Motor neuron (in vitro differentiated cells): Measurements from ENCODE around the gene FAM50B. TPM values are rescaled to one million over a fixed set of nuclear protein-coding genes. Genes with fewer than 3 reads are reported as not detected.

Experiments
- ATAC-seq, 8 experiments: fragments of 200-7000 bp; cut with Tn5 transposase; replicated peaks in 6 of 8; 2 replicates each; pipeline ENCODE4 v1.8.0; 2021; ENCODE audit warnings: mild to moderate bottlenecking in 8 of 8, moderate library complexity in 8 of 8
- H3K27ac ChIP-seq, 2 donors: fragments of 250-450 bp; sonication (Bioruptor Pico); 2 replicates each; pipeline ENCODE4 v1.9.0; 2021; ENCODE audit warnings: antibody characterized with exemption in 2 of 2, mild to moderate bottlenecking in 2 of 2, moderate library complexity in 1 of 2
- H3K4me1 ChIP-seq, 2 donors: fragments of 250-450 bp; sonication (Bioruptor Pico); replicated peaks in 1 of 2; 2 replicates each; pipeline ENCODE4 v1.6.1; 2021; ENCODE audit warnings: antibody characterized with exemption in 2 of 2, mild to moderate bottlenecking in 2 of 2, moderate library complexity in 1 of 2
- H3K4me3 ChIP-seq, 5 donors: fragments of 250-450 bp; sonication (Bioruptor Pico); 2 replicates each; pipeline ENCODE4 v1.9.0; 2021; ENCODE audit warnings: antibody characterized with exemption in 5 of 5, mild to moderate bottlenecking in 5 of 5, moderate library complexity in 4 of 5
- WGBS, 10 experiments: fragments of 450-650 bp; shearing (Covaris generic); methylation state at CpG; one replicate each; pipeline ENCODE4 v1.0.0; 2022; 5-methylcytosine and 5-hydroxymethylcytosine counted together
- in situ Hi-C, 9 experiments: fragments of 400-800 bp; cut with MboI; loops; one replicate each; pipeline ENCODE4 v1.15.0; 2021; ENCODE audit warnings: low sequenced_read_pairs in 9 of 9, low pct_unique_long_range_greater_than_20kb in 2 of 9; ENCODE audit not compliant: unreplicated experiment in 9 of 9
- total RNA-seq, 8 experiments: library from RNA; unstranded; fragments of 300-600 nt; gene quantifications; 2 replicates each; pipeline versions ENCODE4 v1.2.3 to v1.2.4, GENCODE V29; 2022

The FAM50B gene
- total RNA-seq, 8 experiments from 2014 or later, result 2.0 to 11.9 (median 7.5) TPM; not detected in 1

DNA sequence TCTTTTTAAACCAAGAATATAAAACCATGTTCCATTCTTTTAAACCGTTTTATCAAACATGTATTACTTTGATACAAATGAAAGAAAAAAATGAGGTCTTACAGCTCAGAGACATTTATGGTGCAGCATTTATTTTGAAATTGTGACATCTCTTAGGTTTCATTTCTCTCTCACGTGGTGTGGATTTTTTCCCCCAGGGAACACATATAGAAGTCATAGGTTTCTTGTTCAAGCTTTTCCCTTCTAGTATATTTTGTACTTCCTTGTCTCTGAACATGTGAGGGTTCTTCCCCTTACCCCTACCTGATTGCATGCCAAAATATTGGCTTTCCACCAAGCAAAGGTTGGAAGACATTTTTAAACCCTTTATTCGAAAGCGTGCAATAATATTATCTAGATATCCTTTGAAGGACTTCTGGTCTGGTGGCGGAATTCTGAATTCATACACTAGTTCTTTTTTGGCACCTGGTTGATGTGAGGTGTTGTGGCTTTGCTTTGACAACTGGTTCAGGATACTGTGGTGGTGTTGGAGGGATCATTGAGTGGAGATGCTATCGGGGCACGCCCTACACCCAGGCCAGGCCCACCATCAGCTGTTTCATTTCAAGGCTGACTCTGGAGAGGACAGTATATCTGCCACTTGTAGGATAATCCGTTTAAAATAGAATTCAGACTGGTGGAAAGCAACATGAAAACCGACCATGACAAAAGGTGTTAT, 5.6 kb upstream of the FAM50B start:
- ATAC-seq, result peak in 3 of 8 experiments; percentile 59 to 82 (median 81)
- in situ Hi-C loops, result no loop called here
- Histone ChIP-seq H3K4me1 (peaks cover 10 to 14% of the 10 kb centered on the region in 2 donors), H3K4me3 (no peak overlapping the region), H3K27ac (no peak overlapping the region)
- 34 to 100% (median 71%) methylated on average over 1 to 9 of the region's 9 CpGs for WGBS, 10 experiments

DNA sequence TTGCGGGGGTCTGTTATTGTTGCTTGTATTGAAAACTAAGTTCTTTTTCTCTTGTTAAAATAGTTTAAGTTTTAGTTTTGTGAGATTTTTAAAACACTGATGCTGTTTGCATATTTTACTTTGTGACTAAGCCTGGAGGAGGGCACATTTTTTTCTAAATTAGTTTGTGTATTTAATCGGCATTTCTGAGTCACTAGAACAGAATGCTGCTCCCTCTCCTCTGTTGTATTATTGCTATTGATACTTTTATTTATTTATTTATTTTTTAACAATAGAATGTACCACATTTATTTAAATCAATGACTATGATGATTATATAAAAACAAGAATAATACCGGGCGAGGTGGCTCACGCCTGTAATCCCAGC, 5.1 kb upstream of the FAM50B start:
- in situ Hi-C loops, result no loop called here
- Histone ChIP-seq H3K27ac (no peak overlapping the region), H3K4me3 (no peak overlapping the region), H3K4me1 (peaks cover 10 to 15% of the 10 kb centered on the region in 2 donors)
- ATAC-seq, result peak in 2 of 8 experiments; percentile 40 to 53
- 9 to 100% (median 79%) methylated on average over 1 to 5 of the region's 5 CpGs for WGBS, 10 experiments

DNA sequence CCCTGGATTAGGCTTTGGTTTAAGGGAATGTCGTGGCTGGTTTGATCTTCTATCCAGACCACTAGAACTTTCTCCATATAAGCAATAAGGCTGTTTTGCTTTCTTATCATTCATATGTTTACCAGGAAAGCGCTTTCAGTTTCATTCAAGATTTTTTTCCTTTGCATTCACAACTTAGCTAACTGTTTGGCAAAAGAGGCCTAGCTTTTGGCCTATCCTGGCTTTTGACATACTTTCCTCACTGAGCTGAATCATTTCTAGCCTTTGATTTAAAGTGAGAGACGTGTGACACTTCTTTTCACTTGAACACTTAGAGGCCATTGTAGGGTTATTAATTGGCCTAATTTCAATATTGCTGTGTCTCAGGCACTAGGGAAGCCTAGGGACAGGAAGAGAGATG, 1.7 kb upstream of the FAM50B start:
- Histone ChIP-seq H3K4me1 (peaks cover 10 to 17% of the 10 kb centered on the region in 2 donors), H3K27ac (no peak overlapping the region), H3K4me3 (no peak overlapping the region)
- in situ Hi-C loops, result no loop called here
- 71 to 100% (median 82%) methylated on average over 1 to 3 of the region's 3 CpGs; no CpG with 5 or more reads in 1 of the 10 experiments for WGBS, 10 experiments
- ATAC-seq, result no peak

DNA sequence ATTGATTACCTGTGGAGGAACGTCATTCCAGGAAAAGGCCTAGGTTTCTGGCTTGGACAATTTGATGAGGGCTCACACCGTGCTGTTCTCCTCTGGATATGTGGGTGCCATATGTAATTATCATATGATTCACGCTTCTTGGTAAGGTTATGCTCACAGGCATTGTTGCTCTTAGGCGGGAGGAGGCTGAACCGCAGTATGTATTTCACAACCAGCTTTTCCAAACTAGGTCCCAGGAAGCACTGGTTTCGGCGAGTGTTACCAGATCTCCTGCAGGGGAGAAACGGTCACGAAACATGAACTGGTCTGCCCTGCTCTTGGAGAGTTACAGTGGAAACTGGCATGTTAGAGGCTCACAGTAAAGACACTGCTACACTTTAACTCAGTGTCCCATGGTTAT, 793 bp upstream of the FAM50B start:
- 46 to 100% (median 90%) methylated on average over 1 to 9 of the region's 9 CpGs; no CpG with 5 or more reads in 2 of the 10 experiments for WGBS, 10 experiments
- H3K27ac ChIP-seq, result no peak overlapping the region
- H3K4me1 ChIP-seq, result peaks cover 10 to 17% of the 10 kb centered on the region in 2 donors
- in situ Hi-C loops, result no loop called here
- no peak overlapping the region for H3K4me3 ChIP-seq
- ATAC-seq, result peak in 2 of 8 experiments; percentile 2 to 9

- in situ Hi-C loops, result no loop called here
- Histone ChIP-seq H3K27ac (peak overlapping the region; percentile 22 to 47), H3K4me1 (peaks cover 10 to 17% of the 10 kb centered on the region in 2 donors), H3K4me3 (peak overlapping the region in 3 of 5 donors; percentile 33 to 45 (median 37))
- ATAC-seq, result peak in 4 of 8 experiments; percentile 2 to 12 (median 6)
- 40 to 95% (median 66%) methylated on average over 6 to 34 of the region's 73 CpGs; no CpG with 5 or more reads in 3 of the 10 experiments for WGBS, 10 experiments
These were observed 693 bp downstream of the FAM50B start for GRCh38 chr6:3849681-3850450.

GRCh38 chr6:3850451-3851203, 1.5 kb downstream of the FAM50B start:
- H3K4me3 ChIP-seq, result no peak overlapping the region

DNA sequence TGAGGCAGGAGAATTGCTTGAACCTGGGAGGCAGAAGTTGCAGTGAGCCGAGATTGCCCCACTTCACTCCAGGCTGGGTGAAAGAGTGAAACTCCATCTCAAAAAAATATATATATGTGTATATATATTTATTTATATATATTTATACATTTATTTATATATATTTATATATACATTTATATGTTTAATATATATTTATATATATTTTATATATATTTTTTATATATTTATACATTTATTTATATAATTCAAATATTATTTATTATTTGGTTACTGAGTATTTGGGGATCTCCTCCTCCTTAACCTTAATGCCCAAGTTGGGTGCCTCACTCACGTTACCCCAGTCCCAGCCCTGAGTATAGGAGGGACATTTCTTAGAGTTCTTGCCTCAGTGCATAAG, 2.7 kb downstream of the FAM50B start:
- no peak overlapping the region for H3K27ac ChIP-seq
- H3K4me1 ChIP-seq, result peaks cover 10 to 17% of the 10 kb centered on the region in 2 donors
- WGBS, 10 experiments, result 67 to 100% (median 100%) methylated on average over 1 to 2 of the region's 2 CpGs; no CpG with 5 or more reads in 3 of the 10 experiments
- in situ Hi-C loops, result no loop called here
- no peak for ATAC-seq
- no peak overlapping the region for H3K4me3 ChIP-seq

More at GRCh38 chr6:3850451-3851203, 1.5 kb downstream of the FAM50B start:
- peaks cover 10 to 17% of the 10 kb centered on the region in 2 donors for H3K4me1 ChIP-seq
- in situ Hi-C loops, result no loop called here
- WGBS, 10 experiments, result 94 to 100% (median 98%) methylated on average over 1 to 27 of the region's 33 CpGs; no CpG with 5 or more reads in 4 of the 10 experiments
- no peak overlapping the region for H3K27ac ChIP-seq
- ATAC-seq, result no peak

DNA sequence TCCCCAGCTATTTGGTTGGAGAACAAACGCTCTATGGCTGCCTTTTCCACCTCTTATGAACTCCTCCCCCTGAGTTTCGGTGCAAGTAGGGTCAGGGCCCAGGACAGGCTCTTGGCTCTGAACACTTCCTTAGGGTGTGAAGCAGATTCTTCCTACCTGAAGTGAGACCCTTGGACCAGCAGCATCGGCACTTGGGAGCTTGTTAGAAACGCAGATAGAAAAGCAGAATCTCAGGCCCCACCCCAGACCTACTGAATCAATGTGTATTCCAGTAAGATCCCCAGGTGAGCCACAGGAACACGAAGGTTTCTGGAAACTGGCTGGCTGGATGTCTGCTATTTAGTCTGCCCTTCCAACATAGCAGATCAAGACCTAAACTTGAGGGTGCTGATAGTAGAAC, 3.2 kb downstream of the FAM50B start:
- Histone ChIP-seq H3K27ac (no peak overlapping the region), H3K4me1 (peaks cover 7 to 14% of the 10 kb centered on the region in 2 donors), H3K4me3 (no peak overlapping the region)
- no peak for ATAC-seq
- WGBS, 10 experiments, result 67 to 100% (median 84%) methylated on average over 1 to 4 of the region's 5 CpGs; no CpG with 5 or more reads in 3 of the 10 experiments
- in situ Hi-C loops, result no loop called here

DNA sequence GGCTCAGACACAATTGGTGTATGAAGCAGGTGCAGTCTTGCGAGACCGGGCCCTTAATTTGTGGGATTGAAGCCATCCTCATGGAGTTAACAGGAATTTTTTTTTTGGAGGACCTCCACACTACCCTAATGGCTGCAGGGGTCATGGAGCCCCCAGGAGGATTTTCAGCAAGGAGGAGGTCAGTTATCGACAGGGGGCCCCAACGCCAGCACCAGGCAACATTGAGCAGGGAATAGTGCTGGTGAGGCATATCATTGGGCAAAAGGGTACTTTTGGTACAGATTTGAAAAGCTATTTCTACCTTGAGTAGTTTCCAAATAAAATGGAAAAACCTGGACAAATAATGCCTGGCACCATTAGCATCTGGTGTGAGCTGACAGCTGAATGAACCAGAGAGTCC, 6.7 kb downstream of the FAM50B start:
- H3K4me1 ChIP-seq, result no peaks in the 10 kb centered on the region
- 100% methylated on average over 1 to 4 of the region's 4 CpGs; no CpG with 5 or more reads in 3 of the 10 experiments for WGBS, 10 experiments
- H3K4me3 ChIP-seq, result no peak overlapping the region
- H3K27ac ChIP-seq, result no peak overlapping the region
- no peak for ATAC-seq
- in situ Hi-C loops, result no loop called here

GRCh38 chr6:3856576-3856975, 7.4 kb downstream of the FAM50B start:
- Histone ChIP-seq H3K4me3 (no peak overlapping the region), H3K4me1 (no peaks in the 10 kb centered on the region), H3K27ac (no peak overlapping the region)
- in situ Hi-C loops, result no loop called here
- 60 to 90% (median 82%) methylated on average over 1 to 6 of the region's 6 CpGs; no CpG with 5 or more reads in 5 of the 10 experiments for WGBS, 10 experiments
- ATAC-seq, result no peak

DNA sequence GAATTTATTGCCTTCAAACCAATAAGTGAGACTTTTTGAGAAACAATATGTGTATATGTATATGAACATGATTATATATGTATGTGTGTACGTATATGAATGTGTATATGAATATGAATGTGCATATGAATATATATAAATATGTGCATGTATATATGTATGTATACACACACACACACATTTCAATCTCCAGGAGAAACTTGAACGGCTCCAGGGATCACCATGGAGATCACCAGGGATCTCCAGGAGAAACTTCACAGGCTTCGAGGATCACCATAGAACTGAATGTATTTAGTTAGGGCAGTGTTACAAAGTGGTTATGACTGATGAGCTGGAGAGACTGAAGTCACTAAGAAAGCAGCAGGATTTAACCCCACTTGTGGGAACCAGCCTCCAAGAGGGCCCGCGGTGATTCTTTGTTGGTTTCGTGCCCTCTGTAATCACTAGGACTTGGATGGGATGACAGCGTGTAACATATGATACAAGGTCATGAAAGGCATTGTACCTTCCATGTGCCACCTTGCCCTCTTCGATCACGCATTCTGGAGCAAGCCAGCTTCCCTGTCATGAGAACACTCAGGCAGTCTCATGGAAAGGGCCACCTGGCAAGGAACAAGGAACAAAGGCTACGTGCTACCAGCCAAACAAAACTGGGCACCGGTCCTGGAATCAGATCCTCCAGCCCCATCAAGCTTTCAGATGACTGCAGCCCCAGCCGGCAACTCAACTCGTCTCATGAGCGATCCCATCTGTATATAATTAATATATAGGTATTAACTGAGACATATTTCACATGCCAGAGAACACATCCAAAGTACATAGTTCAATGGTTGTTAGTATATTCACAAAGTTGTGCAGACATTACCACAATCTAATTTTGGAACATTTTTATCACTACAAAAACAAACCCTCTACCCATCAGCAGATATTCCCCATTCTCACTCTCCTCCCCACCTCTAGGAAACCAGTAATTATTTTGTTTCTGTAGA, 8.6 kb downstream of the FAM50B start:
- 40 to 100% (median 74%) methylated on average over 1 to 11 of the region's 14 CpGs; no CpG with 5 or more reads in 1 of the 10 experiments for WGBS, 10 experiments
- Histone ChIP-seq H3K4me1 (no peaks in the 10 kb centered on the region), H3K4me3 (no peak overlapping the region), H3K27ac (no peak overlapping the region)
- peak in 2 of 8 experiments; percentile 65 to 97 for ATAC-seq
- in situ Hi-C loops, result no loop called here
